ENCODE results near the gene SHROOM4. TPM values are rescaled to one million over a fixed set of nuclear protein-coding genes. Genes with fewer than 3 reads are reported as not detected.

Gene SHROOM4
- total RNA-seq, 2 experiments from 2014 or later = not detected

DNA sequence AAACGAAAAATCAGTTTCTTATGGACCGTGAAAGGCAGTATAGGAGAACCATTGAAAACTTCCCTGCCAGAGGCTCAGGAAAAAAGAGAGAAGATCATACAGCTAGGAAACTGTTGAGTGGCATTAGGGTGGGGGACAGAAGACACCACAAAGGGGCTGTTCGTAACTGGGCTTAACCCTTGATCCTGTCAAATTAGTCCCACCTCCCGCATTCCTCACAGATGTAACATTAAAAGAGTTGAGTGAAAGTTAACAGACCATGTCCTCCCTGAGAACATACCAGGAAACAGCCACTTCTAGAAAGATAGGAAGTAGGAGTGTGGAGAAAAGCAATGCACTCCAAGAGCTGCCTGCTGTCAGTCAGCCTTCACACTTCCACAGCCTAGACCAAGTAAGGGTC, 8.7 kb downstream of the SHROOM4 start:
- H3K4me2 ChIP-seq (ENCODE audit: low read length) = no peak overlapping the region
- no peak overlapping the region for H3K27ac ChIP-seq (ENCODE audit: low read depth, low read length, poor library complexity, severe bottlenecking)
- no peak overlapping the region for H3K4me3 ChIP-seq (ENCODE audit: low read depth, low read length, poor library complexity, severe bottlenecking)
- H3K79me2 ChIP-seq (ENCODE audit: insufficient read depth, low read depth, low read length) = no peaks in the 10 kb centered on the region
- ChIA-PET POLR2A (no interaction called here), CTCF (ENCODE audit: unreplicated experiment) (no interaction called here)
- no peak overlapping the region for H2AFZ ChIP-seq (ENCODE audit: low read length)
- no peak for DNase-seq (ENCODE audit: low spot score)
- TF ChIP-seq, protein P1, sequence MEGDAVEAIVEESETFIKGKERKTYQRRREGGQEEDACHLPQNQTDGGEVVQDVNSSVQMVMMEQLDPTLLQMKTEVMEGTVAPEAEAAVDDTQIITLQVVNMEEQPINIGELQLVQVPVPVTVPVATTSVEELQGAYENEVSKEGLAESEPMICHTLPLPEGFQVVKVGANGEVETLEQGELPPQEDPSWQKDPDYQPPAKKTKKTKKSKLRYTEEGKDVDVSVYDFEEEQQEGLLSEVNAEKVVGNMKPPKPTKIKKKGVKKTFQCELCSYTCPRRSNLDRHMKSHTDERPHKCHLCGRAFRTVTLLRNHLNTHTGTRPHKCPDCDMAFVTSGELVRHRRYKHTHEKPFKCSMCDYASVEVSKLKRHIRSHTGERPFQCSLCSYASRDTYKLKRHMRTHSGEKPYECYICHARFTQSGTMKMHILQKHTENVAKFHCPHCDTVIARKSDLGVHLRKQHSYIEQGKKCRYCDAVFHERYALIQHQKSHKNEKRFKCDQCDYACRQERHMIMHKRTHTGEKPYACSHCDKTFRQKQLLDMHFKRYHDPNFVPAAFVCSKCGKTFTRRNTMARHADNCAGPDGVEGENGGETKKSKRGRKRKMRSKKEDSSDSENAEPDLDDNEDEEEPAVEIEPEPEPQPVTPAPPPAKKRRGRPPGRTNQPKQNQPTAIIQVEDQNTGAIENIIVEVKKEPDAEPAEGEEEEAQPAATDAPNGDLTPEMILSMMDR (conservative IDR thresholded peaks at IDR 0.05; ENCODE audit: low read length) = no peak
- TF ChIP-seq EZH2phosphoT487 (IDR thresholded peaks at IDR 0.05; ENCODE audit: borderline replicate concordance, low read depth, low read length) = no peak
- H4K20me1 ChIP-seq (ENCODE audit: insufficient read depth, low read length) = no peaks in the 10 kb centered on the region
- no peaks in the 10 kb centered on the region for H3K4me1 ChIP-seq (ENCODE audit: insufficient read depth, low read length, poor library complexity, severe bottlenecking)
- H3K9me2 ChIP-seq (ENCODE audit: insufficient read depth, low read length) = no peaks in the 10 kb centered on the region
- H3K9me3 ChIP-seq (ENCODE audit: low read length) = no peaks in the 10 kb centered on the region
- intact Hi-C loops (cut with micrococcal nuclease; ENCODE audit: unreplicated experiment) = no loop called here
- H3K36me3 ChIP-seq (ENCODE audit: insufficient read depth, low read length) = no peaks in the 10 kb centered on the region
- BruUV-seq (replicated peaks) = no TSS peak

DNA sequence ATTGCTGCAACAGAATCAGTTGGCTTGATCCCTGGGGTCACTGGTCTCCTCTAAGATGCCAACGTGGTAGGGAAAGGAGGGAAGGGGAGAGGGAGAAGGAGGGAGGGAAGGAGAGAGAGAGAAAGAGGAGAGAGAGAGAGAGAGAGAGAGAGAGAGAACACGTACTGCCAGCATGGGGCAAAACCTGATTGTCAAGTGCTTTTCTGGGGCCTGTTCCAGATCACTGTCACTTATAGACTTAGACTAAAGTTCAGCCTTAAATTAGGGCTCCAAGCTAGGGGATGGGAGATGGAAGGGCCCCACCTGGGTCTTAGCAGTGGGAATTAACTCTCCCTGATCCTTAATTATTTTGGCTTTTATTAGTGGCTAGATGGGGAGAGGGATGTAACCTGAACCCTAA, 12.9 kb downstream of the SHROOM4 start:
- no peak for DNase-seq (ENCODE audit: low spot score)
- intact Hi-C loops (cut with micrococcal nuclease; ENCODE audit: unreplicated experiment) = no loop called here
- TF ChIP-seq, protein P1 (conservative IDR thresholded peaks at IDR 0.05; ENCODE audit: low read length) = no peak
- TF ChIP-seq EZH2phosphoT487 (IDR thresholded peaks at IDR 0.05; ENCODE audit: borderline replicate concordance, low read depth, low read length) = no peak
- Histone ChIP-seq H3K4me2 (ENCODE audit: low read length) (no peak overlapping the region), H3K36me3 (ENCODE audit: insufficient read depth, low read length) (no peaks in the 10 kb centered on the region), H3K79me2 (ENCODE audit: insufficient read depth, low read depth, low read length) (no peaks in the 10 kb centered on the region), H3K4me3 (ENCODE audit: low read depth, low read length, poor library complexity, severe bottlenecking) (no peak overlapping the region), H4K20me1 (ENCODE audit: insufficient read depth, low read length) (no peaks in the 10 kb centered on the region), H3K9me2 (ENCODE audit: insufficient read depth, low read length) (no peaks in the 10 kb centered on the region), H3K27ac (ENCODE audit: low read depth, low read length, poor library complexity, severe bottlenecking) (no peak overlapping the region), H3K4me1 (ENCODE audit: insufficient read depth, low read length, poor library complexity, severe bottlenecking) (no peaks in the 10 kb centered on the region), H3K9me3 (ENCODE audit: low read length) (no peaks in the 10 kb centered on the region), H2AFZ (ENCODE audit: low read length) (no peak overlapping the region)
- ChIA-PET POLR2A (no interaction called here), CTCF (ENCODE audit: unreplicated experiment) (no interaction called here)
- no TSS peak for BruUV-seq (replicated peaks)

- intact Hi-C loops (cut with micrococcal nuclease; ENCODE audit: unreplicated experiment) = no loop called here
- DNase-seq (ENCODE audit: low spot score) = no peak
- Histone ChIP-seq H3K9me2 (ENCODE audit: insufficient read depth, low read length) (no peaks in the 10 kb centered on the region), H3K27ac (ENCODE audit: low read depth, low read length, poor library complexity, severe bottlenecking) (no peak overlapping the region), H3K36me3 (ENCODE audit: insufficient read depth, low read length) (no peaks in the 10 kb centered on the region), H4K20me1 (ENCODE audit: insufficient read depth, low read length) (no peaks in the 10 kb centered on the region), H2AFZ (ENCODE audit: low read length) (no peak overlapping the region), H3K4me3 (ENCODE audit: low read depth, low read length, poor library complexity, severe bottlenecking) (no peak overlapping the region), H3K4me1 (ENCODE audit: insufficient read depth, low read length, poor library complexity, severe bottlenecking) (no peaks in the 10 kb centered on the region), H3K79me2 (ENCODE audit: insufficient read depth, low read depth, low read length) (no peaks in the 10 kb centered on the region), H3K4me2 (ENCODE audit: low read length) (no peak overlapping the region), H3K9me3 (ENCODE audit: low read length) (no peaks in the 10 kb centered on the region)
- CTCF ChIA-PET (ENCODE audit: unreplicated experiment) = no interaction called here
- POLR2A ChIA-PET = no interaction called here
- no TSS peak for BruUV-seq (replicated peaks)
- no peak for TF ChIP-seq EZH2phosphoT487 (IDR thresholded peaks at IDR 0.05; ENCODE audit: borderline replicate concordance, low read depth, low read length)
- TF ChIP-seq, protein P1 (conservative IDR thresholded peaks at IDR 0.05; ENCODE audit: low read length) = no peak
Measured at GRCh38 chrX:50799531-50799961, 14.4 kb downstream of the SHROOM4 start.
